Kidney tubule cell (primary cell): ENCODE measurements around the gene KIR2DL4.
A peak's percentile ranks its signal among the peaks of the same experiment; 100 is the strongest.
"Not testable (repeated sequence)": the region's sequence is repeated elsewhere in the genome, so short reads cannot be mapped to it uniquely, and the experiment has no call there.

Experiments used
- DNase-seq: peaks from one replicate; pipeline ENCODE4 v3.0.0-alpha.2; 2018; ENCODE audit warnings: low spot score

Gene KIR2DL4

GRCh38 chr19:54803410-54803809, at the start of gene KIR2DL4:
TSS of gene KIR2DL4 (plus strand) at chr19:54803610. CDS start at chr19:54803652, 42 bp downstream.
- DNase-seq: no peak

GRCh38 chr19:54756204-54757110, 47.0 kb upstream of the KIR2DL4 start:
- DNase-seq: not testable (repeated sequence)

- DNase-seq: not testable (repeated sequence)
These were observed 44.8 kb upstream of the KIR2DL4 start for GRCh38 chr19:54758577-54758976.

GRCh38 chr19:54764219-54764618, 39.2 kb upstream of the KIR2DL4 start:
- not testable (repeated sequence) for DNase-seq

GRCh38 chr19:54766464-54766863, 36.9 kb upstream of the KIR2DL4 start:
- DNase-seq: not testable (repeated sequence)

GRCh38 chr19:54769646-54770045, 33.8 kb upstream of the KIR2DL4 start, which contains the start of gene KIR2DL1:
TSS of gene KIR2DL1 (plus strand) at chr19:54769793. CDS start at chr19:54769851, 58 bp downstream.
- DNase-seq: not testable (repeated sequence)

GRCh38 chr19:54770511-54770910, 32.9 kb upstream of the KIR2DL4 start:
- DNase-seq: not testable (repeated sequence)

- peak; percentile 26 for DNase-seq
These were observed 32.1 kb upstream of the KIR2DL4 start for GRCh38 chr19:54771018-54771960.

GRCh38 chr19:54772666-54773065, 30.7 kb upstream of the KIR2DL4 start:
- not testable (repeated sequence) for DNase-seq

GRCh38 chr19:54775095-54775815, 28.2 kb upstream of the KIR2DL4 start:
- not testable (repeated sequence) for DNase-seq

- not testable (repeated sequence) for DNase-seq
These were observed 27.6 kb upstream of the KIR2DL4 start for GRCh38 chr19:54775830-54776229.

- not testable (repeated sequence) for DNase-seq
These were observed 25.6 kb upstream of the KIR2DL4 start for GRCh38 chr19:54777851-54778250.

- not testable (repeated sequence) for DNase-seq
These were observed 24.5 kb upstream of the KIR2DL4 start for GRCh38 chr19:54778896-54779295.

- DNase-seq: not testable (repeated sequence)
These were observed 20.5 kb upstream of the KIR2DL4 start for GRCh38 chr19:54782916-54783315.

- not testable (repeated sequence) for DNase-seq
These were observed 17.2 kb upstream of the KIR2DL4 start for GRCh38 chr19:54786091-54786723.

GRCh38 chr19:54788154-54788553, 15.3 kb upstream of the KIR2DL4 start:
- DNase-seq: not testable (repeated sequence)

- no peak for DNase-seq
These were observed 12.7 kb upstream of the KIR2DL4 start for GRCh38 chr19:54790711-54791110.

- no peak for DNase-seq
These were observed 11.9 kb upstream of the KIR2DL4 start for GRCh38 chr19:54791476-54791875.

GRCh38 chr19:54792814-54793213, 10.6 kb upstream of the KIR2DL4 start:
- no peak for DNase-seq

- DNase-seq: no peak
These were observed 7.7 kb upstream of the KIR2DL4 start for GRCh38 chr19:54795758-54796157.

- DNase-seq: no peak
These were observed 691 bp downstream of the KIR2DL4 start for GRCh38 chr19:54804101-54804500.
